Endothelial cell of umbilical vein (primary cell): ENCODE data around the gene TOX2. TPM values are rescaled to one million over a fixed set of nuclear protein-coding genes. Genes with fewer than 3 reads are reported as not detected.

ENCODE experiments used
- BruUV-seq: library from RNA; stranded (reverse); fragments of 400-500 nt; replicated peaks from 2 replicates; lab custom pipeline; 2021; lab: Mats Ljungman, UMichigan
- CTCF ChIA-PET: fragments of 300-600, 350-600 bp; sonication (Branson Sonifier 250); formaldehyde crosslinking; loops from one replicate; lab custom pipeline; 2021; ENCODE audit warnings: antibody characterized with exemption, inconsistent platforms; lab: Charles Lee
- POLR2A ChIA-PET: fragments of 300-600, 350-600 bp; sonication (Branson Sonifier 250); formaldehyde crosslinking; loops from one replicate; lab custom pipeline; 2021; ENCODE audit warnings: antibody characterized with exemption, inconsistent platforms; lab: Charles Lee
- DNase-seq: peaks from one replicate; pipeline ENCODE4 v3.0.0-alpha.2; 2011; ENCODE audit warnings: low read depth, low spot score
- FAIRE-seq: peaks from 2 replicates; lab custom pipeline; 2011; peaks lifted over from hg19 to GRCh38; lab: Jason Lieb, UNC
- H2AFZ ChIP-seq: 2 replicates; pipeline ENCODE4 v1.6.0; 2012; ENCODE audit warnings: low read depth, low read length, control low read depth, inconsistent platforms
- H3K27ac ChIP-seq: 2 replicates; pipeline ENCODE4 v1.5.1; 2011; ENCODE audit warnings: low read depth, mild to moderate bottlenecking, control low read depth, low read length, moderate library complexity; ENCODE audit not compliant: insufficient read depth
- H3K27me3 ChIP-seq, 2 experiments: 2 replicates each; pipeline versions ENCODE4 v1.6.0 to v1.6.1; 2011; ENCODE audit warnings: low read length in 2 of 2, mixed read lengths in 1 of 2; ENCODE audit not compliant: control insufficient read depth in 2 of 2, insufficient read depth in 2 of 2
- H3K36me3 ChIP-seq, 2 experiments: 2 replicates in 1 of 2; 3 replicates in 1 of 2; pipeline ENCODE4 v1.5.1; 2011; ENCODE audit warnings: low read length in 2 of 2, mild to moderate bottlenecking in 1 of 2, moderate library complexity in 1 of 2; ENCODE audit not compliant: control insufficient read depth in 2 of 2, insufficient read depth in 2 of 2; ENCODE audit errors: extremely low read depth in 1 of 2
- H3K4me1 ChIP-seq: 3 replicates; pipeline ENCODE4 v1.5.1; 2011; ENCODE audit warnings: mild to moderate bottlenecking, low read length; ENCODE audit not compliant: control insufficient read depth, insufficient read depth; ENCODE audit errors: extremely low read depth
- H3K4me2 ChIP-seq: 2 replicates; pipeline ENCODE4 v1.6.1; 2011; ENCODE audit warnings: low read length, control low read depth, mixed read lengths; ENCODE audit not compliant: insufficient read depth
- H3K4me3 ChIP-seq, 3 experiments: fragments of 200-600 bp in 1 of 3; sonication (generic), shearing (Covaris generic) in 1 of 3; replicated peaks in 1 of 3; 2 replicates each; pipeline ENCODE4 v1.5.1; 2011 to 2016; ENCODE audit warnings: control low read depth in 3 of 3, low read length in 3 of 3, mild to moderate bottlenecking in 2 of 3, inconsistent platforms in 1 of 3, low read depth in 1 of 3, moderate library complexity in 1 of 3; ENCODE audit not compliant: insufficient read depth in 1 of 3
- H3K79me2 ChIP-seq: 2 replicates; pipeline ENCODE4 v1.6.0; 2012; ENCODE audit warnings: low read length, inconsistent platforms; ENCODE audit not compliant: control insufficient read depth, insufficient read depth
- H3K9ac ChIP-seq: replicated peaks from 2 replicates; pipeline ENCODE3; 2011; ENCODE audit warnings: low read length, control low read depth; ENCODE audit not compliant: insufficient read depth; ENCODE audit errors: extremely low read depth
- H3K9me1 ChIP-seq: replicated peaks from 3 replicates; pipeline ENCODE4 v1.6.0; 2011; ENCODE audit warnings: mild to moderate bottlenecking, low read length; ENCODE audit not compliant: control insufficient read depth, insufficient read depth; ENCODE audit errors: extremely low read depth
- H3K9me3 ChIP-seq: replicated peaks from 2 replicates; pipeline ENCODE4 v1.5.1; 2012; ENCODE audit warnings: low read length, inconsistent platforms; ENCODE audit not compliant: control insufficient read depth, insufficient read depth
- H4K20me1 ChIP-seq: replicated peaks from 2 replicates; pipeline ENCODE3; 2011; ENCODE audit warnings: mild to moderate bottlenecking, low read length; ENCODE audit not compliant: control insufficient read depth, insufficient read depth; ENCODE audit errors: extremely low read depth
- EZH2 ChIP-seq: IDR thresholded peaks from 2 replicates; pipeline ENCODE4 v1.6.1; 2012; ENCODE audit warnings: borderline replicate concordance, low read depth, mild to moderate bottlenecking, moderate library complexity, low read length, inconsistent platforms; ENCODE audit not compliant: severe bottlenecking
- FOS ChIP-seq: IDR thresholded peaks from 2 replicates; pipeline ENCODE4 v1.6.1; 2011; ENCODE audit warnings: mild to moderate bottlenecking, low read length, moderate library complexity, borderline replicate concordance; ENCODE audit not compliant: insufficient read depth
- GATA2 ChIP-seq: IDR thresholded peaks from 2 replicates; pipeline ENCODE4 v1.7.0; 2011; ENCODE audit warnings: low read depth, mild to moderate bottlenecking, moderate library complexity, mixed read lengths, low read length; ENCODE audit not compliant: insufficient read length, insufficient read depth
- dilution Hi-C: fragments of 300-500 bp; cut with MboI; formaldehyde crosslinking; loops from one replicate; pipeline ENCODE4 v1.15.0; 2019; ENCODE audit warnings: low sequenced_read_pairs; ENCODE audit not compliant: extremely low pct_ligation_motif_present
- intact Hi-C: fragments of 100-400 bp; cut with micrococcal nuclease; formaldehyde crosslinking; loops from one replicate; pipeline ENCODE4 v1.10.0; 2022
- polyA plus RNA-seq, 4 experiments: library from polyadenylated mRNA; depleted of rRNA in 3 of 4; stranded (reverse) in 3 of 4; unstranded in 1 of 4; fragments of >200 nt; gene quantifications; 2 replicates each; pipeline versions ENCODE4 v1.2.1 to v1.2.3, GENCODE V29; 2011 to 2012; ENCODE audit warnings: missing spikeins in 1 of 4
- total RNA-seq: library from RNA; stranded (reverse); gene quantifications from 2 replicates; pipeline ENCODE4 v1.2.3, GENCODE V29; 2021

Gene TOX2
- total and polyA plus RNA-seq, 2 donors (not counting 3 experiments of a cell fraction or from before 2014, with no cell fraction given): 7.0 to 18.6 TPM

DNA sequence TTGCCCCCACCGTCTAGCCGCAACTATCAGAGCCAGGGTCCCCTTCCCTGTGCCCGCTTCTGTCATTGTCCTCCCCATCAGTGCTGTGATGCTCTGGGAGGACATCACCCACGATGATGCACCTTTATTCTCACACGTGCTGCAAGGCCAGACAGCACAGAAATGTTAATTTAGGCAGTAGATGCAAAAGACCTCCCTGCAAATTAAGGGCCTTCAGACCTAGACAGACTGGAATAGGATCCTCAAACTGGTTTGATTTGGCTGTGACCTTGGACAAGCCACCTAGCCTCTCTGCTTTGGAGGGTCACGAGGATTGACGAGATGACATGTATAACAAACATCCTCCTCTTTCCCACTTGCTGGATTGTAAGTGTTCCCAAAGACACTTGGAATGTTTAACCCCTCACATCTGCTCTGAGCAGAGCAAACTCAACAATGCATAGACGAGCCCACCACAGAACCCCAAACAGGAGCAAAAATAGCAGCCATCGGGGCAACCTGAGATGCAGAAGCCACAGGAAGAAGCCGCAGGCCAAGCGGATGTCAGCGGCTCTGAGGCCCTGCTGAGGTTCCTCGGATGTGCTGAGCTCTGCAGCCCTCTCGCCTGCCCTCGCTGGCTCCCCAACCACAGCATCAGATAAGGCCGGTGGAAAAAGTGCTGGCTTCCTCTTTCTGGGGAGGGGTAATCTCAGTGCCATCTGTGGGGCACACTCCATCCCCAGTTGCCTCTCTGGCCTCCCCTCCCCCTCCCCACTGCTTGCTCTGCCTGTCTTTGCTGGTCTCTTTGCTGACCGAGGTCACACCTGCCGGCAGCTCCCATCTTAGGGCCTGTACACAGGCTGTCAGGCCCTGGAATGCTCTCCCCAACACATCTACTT is 35.3 kb downstream of the TOX2 start:
- BruUV-seq: no TSS peak
- Histone ChIP-seq H3K36me3 (no peaks in the 10 kb centered on the region), H3K79me2 (no peaks in the 10 kb centered on the region), H3K27me3 (no peaks in the 10 kb centered on the region), H3K4me3 (no peak overlapping the region), H3K9me3 (no peaks in the 10 kb centered on the region), H3K9me1 (no peaks in the 10 kb centered on the region), H3K9ac (no peak overlapping the region), H2AFZ (no peak overlapping the region), H4K20me1 (no peaks in the 10 kb centered on the region), H3K4me2 (no peak overlapping the region), H3K4me1 (peaks cover 17% of the 10 kb centered on the region), H3K27ac (no peak overlapping the region)
- intact Hi-C loops (loop anchor here (10.0 kb wide), 1 partner anchor 265 kb away; the partner anchor contains the start of gene OSER1), dilution Hi-C loops (no loop called here)
- DNase-seq: no peak
- TF ChIP-seq GATA2 (peak; percentile 47), EZH2 (no peak)
- POLR2A ChIA-PET: no interaction called here
- FAIRE-seq: no peak
- CTCF ChIA-PET: interaction anchor here (1.0 kb wide), 1 partner anchor 27 kb away, joined by 3 read pairs; no protein-coding TSS in a partner anchor

DNA sequence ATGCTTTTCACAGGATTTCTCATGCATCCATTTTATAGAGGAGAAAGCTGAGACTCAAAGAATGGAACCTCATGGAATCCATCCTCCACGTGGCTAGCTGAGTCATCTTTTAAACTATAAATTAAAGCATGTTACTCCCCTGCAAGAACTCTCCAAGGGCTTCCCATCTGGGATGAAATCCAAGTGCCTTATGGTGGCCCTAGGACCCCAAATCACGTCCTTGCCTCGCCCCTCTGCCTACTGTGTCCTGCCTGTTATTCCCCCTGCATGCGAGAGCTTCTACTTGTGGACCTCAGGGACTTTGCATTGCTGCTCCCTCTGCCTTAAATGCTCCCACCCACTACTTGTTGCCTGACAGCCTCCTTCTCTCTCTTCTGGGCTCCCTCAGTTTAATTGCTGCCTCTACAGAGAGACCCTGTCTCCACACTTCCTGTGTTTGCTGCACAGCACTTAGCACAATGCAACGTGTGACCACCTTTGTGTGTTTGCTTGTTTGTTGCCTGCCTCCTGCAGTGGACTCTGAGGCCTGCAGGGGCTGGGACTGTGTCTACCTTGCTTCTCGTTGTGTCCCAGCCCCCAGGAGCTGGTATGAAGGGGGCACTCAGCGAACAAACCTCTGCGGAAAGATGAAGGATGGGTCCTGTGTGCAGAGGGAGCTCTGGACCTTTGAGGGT is 39.4 kb downstream of the TOX2 start:
- intact Hi-C loops: loop anchor here (2.0 to 10.0 kb wide), 2 partner anchors 15 to 261 kb away; partner anchors contain the start of gene OSER1
- no peaks in the 10 kb centered on the region for H3K36me3 ChIP-seq
- H3K4me3 ChIP-seq: no peak overlapping the region
- CTCF ChIA-PET: interaction anchor here (1.3 to 3.0 kb wide), 4 partner anchors 13 to 126 kb away, joined by 3 to 31 read pairs (median 14); no protein-coding TSS in a partner anchor
- no peaks in the 10 kb centered on the region for H3K9me3 ChIP-seq
- H3K9ac ChIP-seq: no peak overlapping the region
- no peak overlapping the region for H2AFZ ChIP-seq
- POLR2A ChIA-PET: no interaction called here
- H3K27me3 ChIP-seq: no peaks in the 10 kb centered on the region
- FAIRE-seq (peak; percentile 46), DNase-seq (no peak)
- no peaks in the 10 kb centered on the region for H4K20me1 ChIP-seq
- no peak for TF ChIP-seq GATA2
- peak; percentile 23 for TF ChIP-seq FOS
- peaks cover 41% of the 10 kb centered on the region for H3K4me1 ChIP-seq
- peak overlapping the region; percentile 80 for H3K27ac ChIP-seq
- no peak overlapping the region for H3K4me2 ChIP-seq
- no peaks in the 10 kb centered on the region for H3K9me1 ChIP-seq
- no TSS peak for BruUV-seq
- no peaks in the 10 kb centered on the region for H3K79me2 ChIP-seq
- dilution Hi-C loops: no loop called here
